ENCODE results near the gene ATG9A.
A peak's percentile ranks its signal among the peaks of the same experiment; 100 is the strongest.
"Not testable (repeated sequence)": the region's sequence is repeated elsewhere in the genome, so short reads cannot be mapped to it uniquely, and the experiment has no call there.

Gene ATG9A

GRCh38 chr2:219229305-219230058 lies at the start of gene ATG9A, which contains the start of gene ANKZF1:
TSS of gene ATG9A (minus strand) at chr2:219229636. CDS start at chr2:219228024, 1,612 bp downstream.
TSS of gene ANKZF1 (plus strand) at chr2:219229806. CDS start at chr2:219230258, 452 bp downstream.
- FAIRE-seq, result peak; percentile 89

GRCh38 chr2:219278655-219279150 lies 49.3 kb upstream of the ATG9A start:
- FAIRE-seq, result no peak

GRCh38 chr2:219277703-219278654 lies 48.5 kb upstream of the ATG9A start:
- peak; percentile 56 for FAIRE-seq

GRCh38 chr2:219274361-219274921 lies 45.0 kb upstream of the ATG9A start:
- FAIRE-seq, result no peak

GRCh38 chr2:219273937-219274336 lies 44.5 kb upstream of the ATG9A start:
- FAIRE-seq, result no peak

- FAIRE-seq, result no peak
Measured at GRCh38 chr2:219272995-219273394, 43.6 kb upstream of the ATG9A start.

- FAIRE-seq, result no peak
Measured at GRCh38 chr2:219272356-219272755, 42.9 kb upstream of the ATG9A start.

GRCh38 chr2:219271021-219271420 lies 41.6 kb upstream of the ATG9A start:
- FAIRE-seq, result no peak

GRCh38 chr2:219270055-219270372 lies 40.6 kb upstream of the ATG9A start:
- no peak for FAIRE-seq

GRCh38 chr2:219269362-219270054 lies 40.1 kb upstream of the ATG9A start:
- FAIRE-seq, result no peak

- no peak for FAIRE-seq
Measured at GRCh38 chr2:219268294-219268693, 38.9 kb upstream of the ATG9A start.

GRCh38 chr2:219266886-219267285 lies 37.5 kb upstream of the ATG9A start:
- FAIRE-seq, result no peak

GRCh38 chr2:219266232-219266631 lies 36.8 kb upstream of the ATG9A start:
- FAIRE-seq, result no peak

GRCh38 chr2:219261024-219261855 lies 31.8 kb upstream of the ATG9A start:
- FAIRE-seq, result no peak

GRCh38 chr2:219258942-219259341 lies 29.5 kb upstream of the ATG9A start:
- not testable (repeated sequence) for FAIRE-seq

- no peak for FAIRE-seq
Measured at GRCh38 chr2:219254590-219255201, 25.3 kb upstream of the ATG9A start.

GRCh38 chr2:219253753-219254589 lies 24.5 kb upstream of the ATG9A start, which contains the start of gene TUBA4A:
TSS of gene TUBA4A (minus strand) at chr2:219253918. CDS start at chr2:219253858, 60 bp downstream.
- FAIRE-seq, result no peak

GRCh38 chr2:219252900-219253752 lies 23.7 kb upstream of the ATG9A start, which contains the start of gene TUBA4B:
TSS of gene TUBA4B (plus strand) at chr2:219253243. CDS start at chr2:219253408, 165 bp downstream.
- no peak for FAIRE-seq

- no peak for FAIRE-seq
Measured at GRCh38 chr2:219252570-219252899, 23.1 kb upstream of the ATG9A start.

All from TTC549 (cell line).